SH-SY5Y (cell line): ENCODE results near the gene TCF12.

Source experiments
- GATA2 ChIP-seq: IDR thresholded peaks from 2 replicates; pipeline ENCODE4 v1.6.1; 2011; ENCODE audit warnings: mild to moderate bottlenecking, low read depth, low read length
- GATA3 ChIP-seq: IDR thresholded peaks from 2 replicates; pipeline ENCODE4 v1.6.1; 2011; ENCODE audit warnings: low read depth, mild to moderate bottlenecking, low read length, moderate library complexity

DNA sequence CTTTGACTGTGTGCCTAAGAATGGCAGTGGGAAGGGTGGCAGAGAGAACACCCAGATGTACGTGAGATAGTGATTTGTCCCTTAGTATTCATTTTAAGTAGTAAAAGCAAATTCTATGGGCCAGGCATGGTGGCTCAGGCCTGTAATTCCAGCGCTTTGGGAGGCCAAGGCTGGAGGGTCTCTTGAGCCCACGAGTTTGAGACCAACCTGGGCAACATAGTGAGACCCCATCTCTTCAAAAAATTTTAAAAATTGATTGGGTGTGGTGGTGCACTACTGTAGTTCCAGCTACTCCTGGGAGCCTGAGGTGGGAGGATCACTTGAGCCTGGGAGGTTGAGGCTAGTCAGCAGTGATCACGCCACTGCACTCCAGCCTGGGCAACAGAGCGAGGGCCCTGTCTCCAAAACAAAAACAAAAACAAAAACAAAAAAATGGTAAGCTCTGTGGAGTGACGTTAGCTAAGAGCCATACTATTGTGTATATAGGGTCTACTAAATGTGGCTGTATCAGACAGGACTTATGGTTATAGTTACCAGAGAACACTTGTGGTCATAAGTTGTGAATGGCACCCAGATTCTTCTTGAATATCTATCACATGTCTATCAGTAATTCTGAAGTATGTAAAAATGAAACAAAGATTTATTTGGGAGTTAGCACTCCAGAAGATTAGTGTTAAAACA lies 171.5 kb downstream of the TCF12 start:
- TF ChIP-seq GATA3 (no peak), GATA2 (no peak)
